Astrocyte of the spinal cord (primary cell): Measurements from ENCODE around the gene GPX3.

Source experiments
- DNase-seq: peaks from one replicate; pipeline ENCODE4 v3.0.0; 2011; ENCODE audit warnings: low read depth, low spot score
- H3K4me3 ChIP-seq: 2 replicates; pipeline ENCODE4 v1.5.1; 2011; ENCODE audit warnings: low read depth, mild to moderate bottlenecking, low read length, moderate library complexity
- CTCF ChIP-seq: IDR thresholded peaks from 2 replicates; pipeline ENCODE4 v1.5.1; 2012; ENCODE audit warnings: low read depth, mild to moderate bottlenecking, low read length, inconsistent platforms
- in situ Hi-C: cut with HindIII; loops from 2 replicates; pipeline ENCODE4 v1.10.0; 2017; ENCODE audit warnings: low sequenced_read_pairs

The GPX3 gene

GRCh38 chr5:151008906-151009305, 11.5 kb upstream of the GPX3 start:
- DNase-seq, result no peak
- in situ Hi-C loops, result no loop called here
- no peak for TF ChIP-seq CTCF
- no peak overlapping the region for H3K4me3 ChIP-seq

GRCh38 chr5:151012862-151013261, 7.5 kb upstream of the GPX3 start:
- DNase-seq, result no peak
- in situ Hi-C loops, result no loop called here
- no peak for TF ChIP-seq CTCF
- no peak overlapping the region for H3K4me3 ChIP-seq

GRCh38 chr5:151014680-151015343, 5.6 kb upstream of the GPX3 start:
- H3K4me3 ChIP-seq, result no peak overlapping the region
- no peak for DNase-seq
- in situ Hi-C loops, result no loop called here
- no peak for TF ChIP-seq CTCF

GRCh38 chr5:151015974-151016587, 4.3 kb upstream of the GPX3 start:
- in situ Hi-C loops, result no loop called here
- no peak for TF ChIP-seq CTCF
- H3K4me3 ChIP-seq, result no peak overlapping the region
- DNase-seq, result no peak

- DNase-seq, result no peak
- H3K4me3 ChIP-seq, result no peak overlapping the region
- no peak for TF ChIP-seq CTCF
- in situ Hi-C loops, result no loop called here
These were observed 3.7 kb upstream of the GPX3 start for GRCh38 chr5:151016700-151017099.

- in situ Hi-C loops, result no loop called here
- no peak for DNase-seq
- no peak overlapping the region for H3K4me3 ChIP-seq
- TF ChIP-seq CTCF, result no peak
These were observed 2.5 kb upstream of the GPX3 start for GRCh38 chr5:151017897-151018296.
